Epithelial cell of proximal tubule (primary cell): ENCODE data around the gene FARP1. TPM values are rescaled to one million over a fixed set of nuclear protein-coding genes. Genes with fewer than 3 reads are reported as not detected.
A peak's percentile ranks its signal among the peaks of the same experiment; 100 is the strongest.
"Not testable (repeated sequence)": the region's sequence is repeated elsewhere in the genome, so short reads cannot be mapped to it uniquely, and the experiment has no call there.

Source experiments
- DNase-seq: peaks from one replicate; pipeline ENCODE4 v3.0.0-alpha.2; 2011; ENCODE audit warnings: low read depth
- H3K4me3 ChIP-seq: 2 replicates; pipeline ENCODE4 v1.5.1; 2011; ENCODE audit warnings: low read depth, mild to moderate bottlenecking, low read length
- total RNA-seq: library from RNA; depleted of rRNA; stranded (reverse); fragments of >200 nt; gene quantifications from 2 replicates; pipeline ENCODE4 v1.2.3, GENCODE V29; 2015
- TF ChIP-seq, protein P1 (sequence below): conservative IDR thresholded peaks from 2 replicates; pipeline ENCODE4 v1.5.1; 2012; ENCODE audit warnings: low read depth, mild to moderate bottlenecking, low read length

The FARP1 gene
- total RNA-seq, 1 donor from 2014 or later: 97.0 TPM

DNA sequence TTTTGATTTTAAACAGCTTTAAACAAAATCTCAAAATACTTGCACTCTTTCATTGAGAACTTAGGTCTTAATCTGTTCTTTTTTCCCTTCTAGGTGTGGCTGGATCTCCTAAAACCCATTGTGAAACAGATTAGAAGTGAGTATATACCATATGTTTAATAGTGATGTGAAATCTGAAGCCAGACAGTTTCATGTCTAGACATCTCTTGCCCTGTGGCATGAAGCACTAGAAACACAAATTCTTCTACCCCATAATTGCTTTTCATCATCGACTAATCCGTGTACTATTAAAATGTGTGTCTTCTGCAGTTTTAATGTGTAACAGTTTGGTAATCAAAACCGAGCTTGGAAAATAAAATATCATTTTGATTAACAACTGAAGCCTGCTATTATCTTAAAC lies 222.4 kb downstream of the FARP1 start:
- no peak for DNase-seq
- TF ChIP-seq, protein P1, sequence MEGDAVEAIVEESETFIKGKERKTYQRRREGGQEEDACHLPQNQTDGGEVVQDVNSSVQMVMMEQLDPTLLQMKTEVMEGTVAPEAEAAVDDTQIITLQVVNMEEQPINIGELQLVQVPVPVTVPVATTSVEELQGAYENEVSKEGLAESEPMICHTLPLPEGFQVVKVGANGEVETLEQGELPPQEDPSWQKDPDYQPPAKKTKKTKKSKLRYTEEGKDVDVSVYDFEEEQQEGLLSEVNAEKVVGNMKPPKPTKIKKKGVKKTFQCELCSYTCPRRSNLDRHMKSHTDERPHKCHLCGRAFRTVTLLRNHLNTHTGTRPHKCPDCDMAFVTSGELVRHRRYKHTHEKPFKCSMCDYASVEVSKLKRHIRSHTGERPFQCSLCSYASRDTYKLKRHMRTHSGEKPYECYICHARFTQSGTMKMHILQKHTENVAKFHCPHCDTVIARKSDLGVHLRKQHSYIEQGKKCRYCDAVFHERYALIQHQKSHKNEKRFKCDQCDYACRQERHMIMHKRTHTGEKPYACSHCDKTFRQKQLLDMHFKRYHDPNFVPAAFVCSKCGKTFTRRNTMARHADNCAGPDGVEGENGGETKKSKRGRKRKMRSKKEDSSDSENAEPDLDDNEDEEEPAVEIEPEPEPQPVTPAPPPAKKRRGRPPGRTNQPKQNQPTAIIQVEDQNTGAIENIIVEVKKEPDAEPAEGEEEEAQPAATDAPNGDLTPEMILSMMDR: no peak
- H3K4me3 ChIP-seq: no peak overlapping the region

DNA sequence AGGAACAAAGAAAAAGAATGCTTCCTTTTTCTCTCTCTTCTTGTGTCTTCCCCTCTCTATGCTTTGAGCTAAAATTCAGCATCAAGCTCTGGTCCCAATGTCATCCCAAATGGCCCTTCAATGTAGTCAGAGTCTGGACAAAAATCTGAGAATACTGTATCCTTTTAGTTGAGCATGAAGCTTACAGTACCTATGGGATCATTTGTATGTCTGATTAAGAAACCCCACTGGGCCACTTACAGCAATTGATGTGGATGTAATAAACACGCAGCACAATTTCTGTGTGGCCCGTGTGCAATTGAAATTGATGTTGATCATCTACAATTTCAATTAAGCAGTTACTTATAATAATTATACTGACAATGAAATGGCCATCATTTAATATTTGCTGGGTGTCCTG lies 223.1 kb downstream of the FARP1 start:
- TF ChIP-seq, protein P1: no peak
- H3K4me3 ChIP-seq: no peak overlapping the region
- no peak for DNase-seq

DNA sequence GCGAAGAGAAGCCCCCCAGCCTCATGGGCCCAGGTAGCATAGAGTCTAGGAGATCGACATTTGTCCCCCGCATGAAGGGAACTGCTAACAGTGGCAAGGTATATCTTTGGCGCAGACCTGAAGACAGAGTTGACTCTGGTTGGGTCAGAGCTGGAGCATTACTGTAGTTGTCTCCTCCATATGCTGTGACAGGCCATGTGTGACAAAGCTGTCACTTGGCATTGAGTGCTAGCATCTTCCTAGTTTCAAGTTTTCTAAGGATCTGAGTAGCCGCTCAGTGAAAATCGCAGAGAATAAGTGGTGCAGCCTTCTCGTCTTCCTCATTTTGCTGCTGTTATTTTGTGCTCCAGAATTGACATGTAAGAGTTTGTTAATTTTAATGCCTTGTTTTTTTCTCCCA lies 223.5 kb downstream of the FARP1 start:
- DNase-seq: no peak
- no peak overlapping the region for H3K4me3 ChIP-seq
- TF ChIP-seq, protein P1: no peak

DNA sequence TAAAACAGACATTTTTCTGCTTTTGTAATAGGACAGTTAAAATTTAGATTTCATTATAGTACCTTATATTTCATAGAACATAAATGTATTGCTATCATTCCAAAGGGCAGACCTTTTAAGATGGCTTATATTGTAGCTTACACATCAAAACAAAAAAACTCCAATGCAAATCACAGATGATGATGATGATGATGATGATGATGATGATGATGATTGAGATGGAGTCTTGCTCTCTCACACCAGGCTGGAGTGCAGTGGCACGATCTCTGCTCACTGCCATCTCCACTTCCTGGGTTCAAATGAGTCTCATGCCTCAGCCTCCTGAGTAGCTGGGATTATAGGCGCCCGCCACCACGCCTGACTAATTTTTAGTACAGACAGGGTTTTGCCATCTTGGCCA lies 224.1 kb downstream of the FARP1 start:
- H3K4me3 ChIP-seq: no peak overlapping the region
- no peak for DNase-seq
- TF ChIP-seq, protein P1: no peak

DNA sequence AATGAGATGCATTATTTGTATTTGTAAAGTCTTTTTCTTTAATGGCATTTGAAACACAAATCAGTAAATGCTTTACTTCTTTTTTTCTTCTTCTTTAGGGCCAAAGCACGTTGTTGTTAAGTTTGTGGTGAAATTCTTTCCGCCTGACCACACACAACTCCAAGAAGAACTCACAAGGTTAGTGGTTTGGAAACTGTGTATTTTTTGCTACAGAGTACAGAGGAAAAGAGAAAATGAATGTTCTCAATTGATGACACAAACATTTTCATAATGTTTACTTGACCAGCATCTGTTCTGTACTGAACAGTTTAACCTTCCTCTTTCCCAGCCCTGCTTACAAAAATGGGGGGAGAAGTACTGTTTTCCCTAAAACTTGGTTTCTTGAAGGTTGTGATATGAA lies 225.1 kb downstream of the FARP1 start:
- TF ChIP-seq, protein P1: no peak
- peak; percentile 58 for DNase-seq
- no peak overlapping the region for H3K4me3 ChIP-seq

DNA sequence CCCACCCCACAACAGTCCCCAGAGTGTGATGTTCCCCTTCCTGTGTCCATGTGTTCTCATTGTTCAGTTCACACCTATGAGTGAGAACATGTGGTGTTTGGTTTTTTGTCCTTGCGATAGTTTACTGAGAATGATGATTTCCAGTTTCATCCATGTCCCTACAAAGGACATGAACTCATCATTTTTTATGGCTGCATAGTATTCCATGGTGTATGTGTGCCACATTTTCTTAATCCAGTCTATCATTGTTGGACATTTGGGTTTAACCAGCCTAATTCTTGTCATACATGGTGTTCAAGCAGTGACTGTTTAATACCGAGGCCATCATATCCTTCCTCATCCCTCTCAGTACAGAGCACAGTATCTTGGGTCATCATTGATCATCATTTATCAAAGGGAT lies 226.6 kb downstream of the FARP1 start:
- DNase-seq, H3K4me3 ChIP-seq: not testable (repeated sequence)

GRCh38 chr13:98370261-98370660 lies 227.4 kb downstream of the FARP1 start:
- H3K4me3 ChIP-seq: no peak overlapping the region
- no peak for DNase-seq
- TF ChIP-seq, protein P1: no peak
